Osteoblast (primary cell): ENCODE data around the gene RHEBL1. TPM values are rescaled to one million over a fixed set of nuclear protein-coding genes. Genes with fewer than 3 reads are reported as not detected.

Experiments used
- DNase-seq: peaks from one replicate; pipeline ENCODE4 v3.0.0; 2011; ENCODE audit warnings: low spot score, mixed read lengths; ENCODE audit not compliant: insufficient read length; ENCODE audit errors: missing footprints
- H2AFZ ChIP-seq: 2 replicates; pipeline ENCODE4 v1.6.0; 2011; ENCODE audit warnings: mild to moderate bottlenecking, low read length
- H3K27ac ChIP-seq: 2 replicates; pipeline ENCODE4 v1.5.1; 2011; ENCODE audit warnings: mild to moderate bottlenecking, low read depth, low read length, moderate library complexity
- H3K27me3 ChIP-seq: 2 replicates; pipeline ENCODE4 v1.6.0; 2012; ENCODE audit warnings: mild to moderate bottlenecking, control low read depth, inconsistent platforms, low read length, moderate library complexity; ENCODE audit not compliant: insufficient read depth
- H3K36me3 ChIP-seq: 2 replicates; pipeline ENCODE4 v1.5.1; 2011; ENCODE audit warnings: mild to moderate bottlenecking, low read length, control low read depth, moderate library complexity; ENCODE audit not compliant: insufficient read depth
- H3K4me1 ChIP-seq: 2 replicates; pipeline ENCODE4 v1.5.1; 2011; ENCODE audit warnings: mild to moderate bottlenecking, low read length, control low read depth, moderate library complexity; ENCODE audit not compliant: insufficient read depth
- H3K4me2 ChIP-seq: 2 replicates; pipeline ENCODE4 v1.6.0; 2011; ENCODE audit warnings: mild to moderate bottlenecking, low read length; ENCODE audit not compliant: insufficient read depth
- H3K4me3 ChIP-seq: fragments of 200-600 bp; sonication (generic); 3 replicates; pipeline ENCODE4 v1.5.1; 2012; ENCODE audit warnings: mild to moderate bottlenecking, low read length, inconsistent platforms; ENCODE audit not compliant: insufficient read depth
- H3K79me2 ChIP-seq: 2 replicates; pipeline ENCODE4 v1.6.0; 2012; ENCODE audit warnings: mild to moderate bottlenecking, low read length, control low read depth, inconsistent platforms; ENCODE audit not compliant: insufficient read depth
- H3K9me3 ChIP-seq: 2 replicates; pipeline ENCODE4 v1.5.1; 2011; ENCODE audit warnings: low read depth, low read length, control low read depth
- H4K20me1 ChIP-seq: 2 replicates; pipeline ENCODE4 v1.6.0; 2012; ENCODE audit warnings: mild to moderate bottlenecking, low read length, control low read depth; ENCODE audit not compliant: insufficient read depth
- CTCF ChIP-seq: IDR thresholded peaks from 2 replicates; pipeline ENCODE4 v1.5.1; 2011; ENCODE audit warnings: mild to moderate bottlenecking, low read depth, low read length, moderate library complexity; ENCODE audit errors: extremely low read depth
- total RNA-seq: library from RNA; depleted of rRNA; stranded (reverse); fragments of >200 nt; gene quantifications from 2 replicates; pipeline ENCODE4 v1.2.3, GENCODE V29; 2012

RHEBL1 gene
- total RNA-seq, 1 donor, result 0.72 TPM

GRCh38 chr12:49020441-49020840 lies 49.3 kb downstream of the RHEBL1 start:
- peaks cover 43% of the 10 kb centered on the region for H3K36me3 ChIP-seq
- no peak overlapping the region for H3K4me2 ChIP-seq
- no peak overlapping the region for H3K4me3 ChIP-seq
- H3K27ac ChIP-seq, result no peak overlapping the region
- peaks cover 18% of the 10 kb centered on the region for H3K4me1 ChIP-seq
- H4K20me1 ChIP-seq, result no peaks in the 10 kb centered on the region
- H2AFZ ChIP-seq, result no peak overlapping the region
- H3K27me3 ChIP-seq, result no peaks in the 10 kb centered on the region
- TF ChIP-seq CTCF, result no peak
- H3K9me3 ChIP-seq, result no peaks in the 10 kb centered on the region
- peaks cover 31% of the 10 kb centered on the region for H3K79me2 ChIP-seq
- DNase-seq, result no peak

GRCh38 chr12:49019443-49020324 lies 50.1 kb downstream of the RHEBL1 start:
- no peaks in the 10 kb centered on the region for H3K9me3 ChIP-seq
- no peak overlapping the region for H2AFZ ChIP-seq
- H3K4me1 ChIP-seq, result peaks cover 18% of the 10 kb centered on the region
- peak; percentile 90 for DNase-seq
- H3K36me3 ChIP-seq, result peaks cover 35% of the 10 kb centered on the region
- H4K20me1 ChIP-seq, result no peaks in the 10 kb centered on the region
- H3K4me2 ChIP-seq, result peak overlapping the region; percentile 85
- peaks cover 36% of the 10 kb centered on the region for H3K79me2 ChIP-seq
- H3K4me3 ChIP-seq, result no peak overlapping the region
- H3K27me3 ChIP-seq, result no peaks in the 10 kb centered on the region
- H3K27ac ChIP-seq, result peak overlapping the region; percentile 97
- TF ChIP-seq CTCF, result peak; percentile 31

- peak overlapping the region; percentile 97 for H3K27ac ChIP-seq
- H3K9me3 ChIP-seq, result no peaks in the 10 kb centered on the region
- peaks cover 40% of the 10 kb centered on the region for H3K79me2 ChIP-seq
- H3K27me3 ChIP-seq, result no peaks in the 10 kb centered on the region
- peaks cover 29% of the 10 kb centered on the region for H3K36me3 ChIP-seq
- DNase-seq, result no peak
- H3K4me1 ChIP-seq, result peaks cover 18% of the 10 kb centered on the region
- no peak for TF ChIP-seq CTCF
- H3K4me2 ChIP-seq, result peak overlapping the region; percentile 85
- H2AFZ ChIP-seq, result peak overlapping the region; percentile 57
- H3K4me3 ChIP-seq, result peak overlapping the region; percentile 93
- H4K20me1 ChIP-seq, result peaks cover 5% of the 10 kb centered on the region
These were observed 50.7 kb downstream of the RHEBL1 start for GRCh38 chr12:49019120-49019430.

- H3K4me2 ChIP-seq, result peak within 1 kb of the TSS; percentile 85
- peak within 1 kb of the TSS; percentile 72 for H2AFZ ChIP-seq
- H3K4me3 ChIP-seq, result peak within 1 kb of the TSS; percentile 93
- H4K20me1 ChIP-seq, result peaks cover 8% of the 10 kb centered on the region
- peaks cover 18% of the 10 kb centered on the region for H3K4me1 ChIP-seq
- H3K36me3 ChIP-seq, result peaks cover 23% of the 10 kb centered on the region
- H3K9me3 ChIP-seq, result no peaks in the 10 kb centered on the region
- no peaks in the 10 kb centered on the region for H3K27me3 ChIP-seq
- H3K27ac ChIP-seq, result peak within 1 kb of the TSS; percentile 97
- TF ChIP-seq CTCF, result peak; percentile 50
- H3K79me2 ChIP-seq, result peaks cover 42% of the 10 kb centered on the region
- DNase-seq, result peak; percentile 100
These were observed 51.3 kb downstream of the RHEBL1 start, which contains the start of gene PRKAG1 for GRCh38 chr12:49018261-49019119. PRKAG1 (minus strand) TSS chr12:49018776; CDS start chr12:49018740, 36 bp downstream.
